Stimulated activated CD4-positive, alpha-beta T cell treated with anti-CD3 and anti-CD28 coated beads, TNF-alpha, amount 100 ng/mL, for 24 hours (primary cell): ENCODE measurements around the gene TAF6L.
A peak's percentile ranks its signal among the peaks of the same experiment; 100 is the strongest.
"Not testable (repeated sequence)": the region's sequence is repeated elsewhere in the genome, so short reads cannot be mapped to it uniquely, and the experiment has no call there.

ENCODE experiments used
- DNase-seq, 3 experiments: peaks; one replicate each; pipeline ENCODE4 v3.0.0-alpha.2; 2020; ENCODE audit warnings: low read depth in 3 of 3

The TAF6L gene

DNA sequence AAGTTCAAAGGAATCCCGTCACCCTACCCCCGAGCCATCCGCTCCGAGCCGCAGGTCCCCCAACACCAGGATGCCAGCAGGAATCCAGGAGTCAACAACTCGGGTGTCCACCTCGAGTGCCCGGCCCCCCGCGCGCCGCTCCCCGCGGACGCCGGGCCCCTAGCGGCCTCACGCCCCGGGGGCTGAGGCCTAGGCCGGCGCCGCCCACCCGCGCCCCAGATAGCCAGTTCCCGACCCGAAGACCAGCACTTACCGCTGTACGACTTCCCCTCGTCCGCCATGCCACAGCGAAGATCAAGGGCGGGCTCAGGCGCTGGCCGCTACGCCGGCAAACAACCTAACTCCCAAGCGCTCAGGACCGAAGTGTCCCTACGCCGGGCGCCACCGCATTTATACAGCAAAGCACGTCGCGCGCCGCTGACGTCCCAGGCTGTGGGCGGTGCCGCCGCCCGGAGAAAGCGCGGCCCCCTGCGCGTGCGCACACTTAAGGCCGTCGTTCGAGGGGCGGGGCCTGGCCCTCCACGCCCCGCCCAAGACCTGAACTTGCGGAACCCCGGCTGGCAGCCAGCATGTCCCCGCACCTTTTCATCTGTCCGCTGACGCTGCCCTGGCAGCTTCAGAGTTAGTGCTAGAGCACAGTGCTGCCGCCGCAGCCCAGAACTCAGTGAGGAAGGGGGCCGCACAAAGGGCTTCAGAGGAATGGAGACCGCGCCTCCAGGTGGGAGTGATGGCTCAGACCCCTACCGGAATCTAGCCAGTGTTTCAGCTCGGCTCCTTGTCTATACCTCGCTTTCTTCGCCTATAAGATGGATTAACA is 34.1 kb downstream of the TAF6L start, which contains the start of gene NXF1:
Gene NXF1, minus strand, starts transcription at position 365 of the 817 bp plus-strand sequence. Its CDS starts 84 bp downstream, at position 281.
- peak; percentile 92 to 93 (median 93) for DNase-seq

DNA sequence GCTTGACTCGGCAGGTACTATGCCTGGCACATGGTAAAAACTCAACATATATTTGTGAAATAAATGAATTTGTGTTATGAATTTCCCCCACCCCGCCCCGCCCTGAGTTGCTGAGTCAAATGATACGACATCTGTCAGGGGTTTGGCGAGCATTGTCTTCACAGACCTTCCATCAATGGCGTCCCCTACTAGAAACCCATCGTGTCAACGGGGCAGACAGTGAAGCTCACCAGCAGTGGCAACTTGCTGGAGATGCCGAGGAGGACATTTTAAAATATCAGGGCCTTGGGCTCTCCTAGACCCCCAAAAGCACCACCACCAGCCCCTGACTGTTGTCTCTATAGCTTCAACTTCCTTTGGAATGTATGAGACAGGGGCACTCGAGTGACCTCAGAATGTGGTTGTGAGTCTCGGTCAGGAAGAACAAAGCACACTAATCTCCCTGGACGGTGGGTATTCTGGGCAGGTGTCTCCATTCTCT is 34.8 kb downstream of the TAF6L start:
- DNase-seq, result peak in 2 of 3 experiments; percentile 18 to 22

- DNase-seq, result no peak
Measured at GRCh38 chr11:62806611-62807121, 35.5 kb downstream of the TAF6L start.

DNA sequence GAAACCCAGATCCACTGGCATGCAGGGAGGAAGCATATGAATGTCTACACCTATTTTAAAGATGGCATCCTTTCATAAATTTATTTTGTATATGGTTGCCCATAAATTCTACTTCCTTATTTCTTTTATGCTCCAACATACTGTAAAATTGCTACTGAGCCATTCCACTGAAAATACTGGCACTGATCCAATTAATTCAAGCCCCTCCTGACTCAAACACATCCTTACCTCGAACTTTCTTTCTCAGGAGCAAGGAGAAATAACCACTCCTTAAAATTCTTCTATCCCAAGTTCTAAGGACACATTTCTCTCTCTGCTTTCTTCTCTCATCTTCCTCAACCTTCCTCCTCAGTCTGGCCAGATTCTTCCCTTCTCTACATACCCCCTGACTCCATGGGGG is 39.6 kb downstream of the TAF6L start:
- no peak for DNase-seq

DNA sequence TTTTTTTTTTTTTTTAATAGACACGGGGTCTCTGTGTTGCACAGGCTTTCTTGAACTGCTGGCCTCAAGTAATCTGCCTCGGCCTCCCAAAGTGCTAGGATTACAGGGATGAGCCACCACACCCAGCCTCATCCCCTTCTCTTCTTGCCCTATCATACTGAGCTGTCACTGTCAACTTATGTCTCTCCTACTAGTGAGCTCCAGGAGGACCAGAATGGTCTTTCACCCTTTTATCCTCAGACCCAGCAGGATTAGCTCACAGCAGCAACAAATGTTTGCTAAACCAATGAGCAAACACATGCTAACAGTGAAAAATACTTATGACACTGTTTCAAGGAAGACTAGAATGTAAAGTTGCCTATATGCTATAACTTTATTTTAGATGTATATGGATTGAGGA is 40.5 kb downstream of the TAF6L start:
- no peak for DNase-seq

GRCh38 chr11:62816557-62816956 is 45.4 kb downstream of the TAF6L start:
- DNase-seq, result no peak

GRCh38 chr11:62817129-62817528 is 45.9 kb downstream of the TAF6L start:
- DNase-seq, result no peak

GRCh38 chr11:62823677-62824076 is 52.5 kb downstream of the TAF6L start:
- no peak for DNase-seq

DNA sequence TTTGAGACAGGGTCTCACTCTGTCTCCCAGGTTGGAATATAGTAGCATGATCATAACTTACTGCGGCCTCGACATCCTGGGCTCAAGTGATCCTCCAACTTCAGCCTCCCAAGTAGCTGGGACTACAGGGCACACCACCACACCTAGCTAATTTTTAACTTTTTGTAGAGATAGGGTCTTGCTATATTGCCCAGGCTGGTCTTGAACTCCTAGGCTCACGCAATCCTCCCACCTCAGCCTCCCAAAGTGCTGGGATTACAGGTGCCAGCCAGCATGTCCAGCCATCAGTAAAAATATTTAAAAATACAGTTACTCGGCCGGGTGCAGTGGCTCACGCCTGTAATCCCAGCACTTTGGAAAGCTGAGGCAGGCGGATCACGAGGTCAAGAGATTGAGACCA is 56.9 kb downstream of the TAF6L start:
- not testable (repeated sequence) for DNase-seq

DNA sequence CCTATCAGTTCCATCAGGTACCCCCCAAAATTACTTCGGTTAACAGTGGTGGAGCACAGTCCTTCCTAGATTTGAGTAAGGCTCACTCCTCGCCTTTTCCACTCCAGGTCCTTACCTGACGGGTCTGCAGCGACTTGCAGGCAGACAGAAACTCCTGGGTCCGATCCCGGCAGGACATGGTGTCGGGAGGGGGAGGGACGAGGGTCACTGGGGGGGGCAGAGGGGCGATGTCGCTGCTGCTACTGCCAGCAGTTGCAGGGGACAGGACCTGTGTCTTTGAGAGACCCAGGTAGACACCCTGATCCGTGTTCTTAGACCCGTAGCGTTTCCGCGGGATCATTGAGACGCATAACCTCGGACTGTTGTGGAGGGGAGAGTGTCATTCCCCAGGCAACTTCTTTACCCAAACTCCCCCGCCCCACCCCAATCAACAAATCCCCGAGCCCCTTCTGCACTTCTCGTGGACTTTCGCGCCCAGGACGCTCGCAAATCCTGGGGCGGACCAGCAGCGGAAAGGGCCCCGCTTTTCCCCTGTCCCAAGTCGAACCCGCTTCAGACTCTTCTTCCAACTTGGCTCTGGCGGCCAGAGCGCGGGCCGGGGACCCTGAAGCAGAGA is 59.8 kb downstream of the TAF6L start:
- no peak for DNase-seq

DNA sequence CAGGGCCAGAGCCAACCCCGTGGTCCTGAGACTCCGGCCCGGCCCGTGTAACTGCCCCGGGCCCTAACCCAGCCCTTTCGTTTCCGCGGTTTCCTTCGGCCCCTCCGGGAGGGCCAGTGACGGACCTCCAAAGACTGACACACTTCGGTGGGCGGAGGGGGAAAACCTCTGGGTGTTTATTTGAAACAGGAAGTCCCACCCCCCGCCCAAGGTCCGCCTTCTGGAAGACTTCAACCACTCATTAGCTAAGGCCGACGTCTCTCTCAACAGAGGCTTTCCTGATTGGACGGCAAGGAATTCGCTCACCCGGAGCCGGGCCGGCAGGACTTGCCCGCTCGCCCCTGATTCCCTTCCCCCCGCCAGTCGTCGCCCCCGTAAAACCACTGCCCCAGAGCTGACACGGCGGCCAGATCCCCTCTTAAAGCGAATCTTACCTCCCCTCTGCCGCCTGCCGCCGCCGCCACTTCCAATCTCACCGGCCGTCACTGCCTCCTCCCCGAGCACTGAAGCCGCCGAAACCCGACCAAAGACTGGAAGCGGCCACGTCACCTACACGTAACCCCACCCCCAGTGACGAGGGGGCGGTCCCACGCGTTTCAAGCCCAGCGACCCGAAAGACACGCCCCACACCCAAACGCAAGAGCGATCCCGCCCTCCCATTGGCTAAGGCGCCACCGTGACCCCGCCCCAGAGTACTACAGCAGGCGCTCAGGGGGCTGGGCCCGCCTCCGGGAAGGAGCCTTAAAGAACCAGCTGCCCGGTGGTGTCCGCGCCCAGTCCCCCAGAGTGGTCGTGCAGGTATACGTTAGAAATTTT is 60.5 kb downstream of the TAF6L start, which contains the start of gene STX5:
Gene STX5, minus strand, starts transcription at position 532 of the 816 bp plus-strand sequence. CDS start 808 bp downstream, outside the sequence.
- DNase-seq, result peak; percentile 99 to 100 (median 100)

GRCh38 chr11:62832336-62833234 is 61.4 kb downstream of the TAF6L start, which contains the start of gene TEX54:
TSS of gene TEX54 (minus strand) at chr11:62832841.
- no peak for DNase-seq

GRCh38 chr11:62835336-62835735 is 64.1 kb downstream of the TAF6L start:
- DNase-seq, result no peak
